GM18907 (cell line): ENCODE data around the gene PDE1C.

ENCODE experiments used
- ATAC-seq: cut with Tn5 transposase; IDR thresholded peaks from one replicate; pipeline ENCODE4 v1.9.1; 2021; ENCODE audit warnings: mild to moderate bottlenecking, moderate library complexity; ENCODE audit not compliant: unreplicated experiment

PDE1C gene

DNA sequence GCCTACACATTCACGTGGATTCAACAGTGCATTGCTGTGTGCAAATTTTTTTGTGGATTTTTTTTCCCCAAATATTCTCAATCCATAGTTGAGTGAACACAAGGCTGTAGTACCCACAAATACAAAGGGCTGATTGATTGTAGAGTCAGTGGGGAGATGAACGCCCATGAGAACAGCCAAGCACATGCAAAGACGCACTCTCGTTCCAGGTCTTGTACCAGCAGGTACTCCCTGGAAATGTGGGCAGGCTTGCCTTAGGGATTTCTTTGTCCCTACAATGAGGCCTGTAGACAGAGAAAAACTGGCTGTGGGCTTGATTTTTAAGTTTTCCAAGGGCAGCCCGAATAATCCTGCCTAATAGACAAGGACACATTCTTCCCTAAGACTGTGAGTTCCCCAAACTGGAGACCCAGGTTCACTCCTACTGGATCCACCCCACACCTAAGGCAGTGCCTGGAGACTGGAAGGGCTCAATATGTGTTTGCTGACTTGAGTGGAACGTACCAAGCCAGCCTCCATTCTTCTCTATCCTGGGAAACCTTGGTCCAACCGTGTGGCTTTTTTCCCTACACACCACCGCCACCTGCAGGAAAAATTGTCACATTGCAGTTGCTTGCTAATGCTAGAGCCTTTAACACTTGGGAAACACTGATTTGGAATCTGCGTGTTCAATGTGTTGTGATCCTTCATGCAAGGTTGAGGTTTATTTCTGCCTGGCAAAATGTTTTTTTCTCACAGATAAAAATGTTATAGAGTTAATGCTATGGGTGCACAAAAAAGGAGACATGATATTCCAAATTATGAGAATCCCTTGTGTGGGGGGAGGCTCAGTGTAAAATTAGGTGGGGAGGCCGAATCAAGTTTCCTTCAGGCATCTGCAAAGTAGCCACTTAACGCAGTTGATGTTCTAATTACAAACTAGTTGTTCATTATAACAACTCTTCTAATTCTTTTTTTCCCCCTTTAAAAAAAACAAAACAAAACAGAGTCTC is 333.9 kb downstream of the PDE1C start:
- no peak for ATAC-seq

DNA sequence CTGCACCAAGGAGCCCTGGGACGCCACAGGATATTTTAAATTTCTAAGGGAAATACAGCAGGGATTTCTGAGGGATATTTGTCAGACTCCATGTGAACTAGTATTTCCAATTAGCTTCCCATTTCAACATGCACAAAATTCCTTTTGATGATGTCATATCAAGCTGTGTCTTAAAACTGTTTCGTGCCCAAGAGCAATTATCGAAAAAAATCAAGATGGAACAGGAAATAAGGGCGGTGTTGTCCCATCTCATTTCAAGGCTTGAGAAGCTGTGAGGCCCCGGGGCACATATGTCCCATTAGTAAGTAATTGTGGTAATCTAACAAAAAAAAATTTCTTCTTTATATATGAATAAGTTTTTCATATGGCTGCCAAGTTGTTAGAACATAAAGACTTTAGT is 335.8 kb downstream of the PDE1C start:
- ATAC-seq, result no peak

DNA sequence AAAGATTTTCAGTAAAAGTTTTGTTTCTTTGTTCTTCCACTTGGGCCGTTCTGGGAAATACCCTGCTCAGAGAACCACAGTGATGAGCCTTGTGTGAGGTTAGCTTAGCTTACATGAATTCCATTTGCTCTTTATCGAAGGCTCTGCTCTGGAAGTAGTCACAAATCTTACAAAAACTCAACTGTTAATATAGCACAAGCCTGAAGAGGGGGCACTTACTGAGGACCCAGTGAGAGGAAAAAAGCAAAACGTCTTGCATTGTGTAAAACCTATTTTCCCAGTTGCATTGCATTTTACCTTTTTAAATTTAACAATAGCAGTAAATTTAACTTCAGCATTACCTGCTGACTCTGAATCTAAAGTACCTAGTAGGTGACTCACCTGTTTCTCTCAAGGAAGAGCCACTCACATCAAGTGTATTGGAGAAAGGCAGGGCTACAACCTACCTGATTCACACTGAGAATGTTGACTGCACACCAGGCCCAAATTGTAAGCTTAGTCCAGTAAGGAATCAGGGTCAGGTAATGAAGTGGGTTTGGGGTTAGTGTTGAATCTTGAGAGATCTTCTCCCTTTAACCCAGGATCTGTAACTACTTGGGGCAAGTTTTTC is 340.9 kb downstream of the PDE1C start:
- ATAC-seq, result no peak

DNA sequence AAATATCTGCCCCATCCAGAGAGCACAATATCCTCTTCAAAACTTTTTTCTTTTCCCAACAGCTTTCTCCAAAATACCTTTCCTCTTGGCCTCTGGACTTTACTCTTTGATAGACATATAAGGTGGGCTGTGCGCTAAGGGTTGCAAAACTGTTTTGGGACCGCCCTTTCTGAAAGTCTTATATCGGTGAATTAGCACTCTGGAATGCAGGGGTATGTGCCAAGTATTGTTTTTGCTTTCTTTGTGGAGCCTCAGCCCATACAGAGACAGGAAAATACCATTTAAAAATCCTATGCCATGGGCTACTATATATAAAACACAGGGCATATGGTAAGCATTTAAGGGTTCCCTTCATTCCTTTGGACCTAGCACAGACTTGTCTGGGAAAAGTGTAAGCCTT is 345.5 kb downstream of the PDE1C start:
- no peak for ATAC-seq

DNA sequence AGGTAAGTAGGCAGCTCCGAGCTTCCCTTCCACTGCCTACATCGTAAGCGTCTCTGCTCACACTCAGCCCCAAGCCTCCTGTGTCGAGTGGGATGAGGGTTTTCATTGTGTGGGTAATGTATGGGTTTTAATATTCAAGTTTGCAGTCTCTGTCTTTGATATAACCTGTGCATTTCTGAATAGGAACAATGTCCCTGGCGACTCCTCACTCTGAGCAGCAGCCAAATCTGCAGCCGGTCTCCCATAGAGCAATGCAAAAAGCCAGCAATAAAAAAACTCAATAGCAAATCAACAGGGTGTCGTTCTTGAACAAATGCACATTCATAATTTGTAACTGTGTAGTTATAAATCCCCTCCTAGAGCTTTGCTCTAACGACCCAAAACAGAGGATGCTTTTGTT is 349.8 kb downstream of the PDE1C start:
- ATAC-seq, result no peak

DNA sequence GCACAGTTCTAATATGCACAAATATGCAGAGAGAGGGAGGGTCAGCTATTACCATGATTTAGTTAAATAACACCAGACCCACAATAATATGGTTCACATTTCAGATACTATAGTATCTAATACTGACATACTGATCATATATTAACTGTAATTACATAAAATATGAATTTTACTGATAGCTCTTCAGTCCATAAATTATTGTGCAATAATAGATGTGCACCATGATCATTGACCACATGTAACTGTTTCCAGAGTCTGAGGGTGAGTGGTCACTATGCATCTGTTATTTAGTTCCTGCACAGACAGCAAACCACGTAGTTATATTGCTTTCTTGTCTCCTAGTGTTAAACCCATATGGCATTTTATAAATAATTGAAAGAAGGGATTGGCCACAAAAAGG is 353.9 kb downstream of the PDE1C start:
- ATAC-seq, result no peak

DNA sequence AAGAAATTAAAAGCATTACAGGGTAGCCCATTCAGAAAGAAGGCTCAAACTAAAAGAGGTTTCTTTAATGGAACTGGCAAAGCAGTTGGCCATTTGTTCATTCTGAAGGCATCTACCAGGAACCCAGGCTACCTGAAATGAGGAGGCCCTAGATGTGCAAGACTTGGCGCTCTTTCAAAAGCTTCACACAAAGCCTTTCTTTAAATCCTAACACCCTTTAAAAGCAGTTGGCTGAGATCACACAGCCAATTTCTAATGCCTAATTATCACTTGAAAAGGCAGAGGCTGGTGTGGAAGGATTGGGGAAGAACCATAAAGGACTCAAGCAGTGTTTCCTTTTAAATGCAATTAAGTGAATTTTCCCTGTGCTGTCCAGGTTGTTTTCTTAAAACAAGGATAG is 360.0 kb downstream of the PDE1C start:
- ATAC-seq, result no peak

DNA sequence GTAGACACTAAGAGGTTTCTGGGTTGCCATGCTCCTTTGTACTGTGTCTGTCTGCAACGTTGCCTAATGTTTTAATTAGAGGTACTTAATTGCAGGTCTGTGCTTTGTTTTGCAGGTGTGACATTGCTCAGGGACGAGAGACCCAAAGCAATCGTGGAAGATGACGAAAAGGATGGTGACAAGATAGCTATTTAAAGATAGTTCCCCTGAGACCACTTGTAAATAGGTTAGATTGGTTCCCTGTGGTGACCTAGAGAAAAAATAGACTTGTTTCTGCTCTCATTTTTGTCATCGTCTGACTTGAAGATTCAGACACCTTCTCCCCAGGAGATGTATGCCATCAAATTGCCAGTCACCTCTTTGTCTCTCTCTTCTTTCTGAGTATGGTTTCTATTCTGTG is 363.1 kb downstream of the PDE1C start:
- no peak for ATAC-seq

DNA sequence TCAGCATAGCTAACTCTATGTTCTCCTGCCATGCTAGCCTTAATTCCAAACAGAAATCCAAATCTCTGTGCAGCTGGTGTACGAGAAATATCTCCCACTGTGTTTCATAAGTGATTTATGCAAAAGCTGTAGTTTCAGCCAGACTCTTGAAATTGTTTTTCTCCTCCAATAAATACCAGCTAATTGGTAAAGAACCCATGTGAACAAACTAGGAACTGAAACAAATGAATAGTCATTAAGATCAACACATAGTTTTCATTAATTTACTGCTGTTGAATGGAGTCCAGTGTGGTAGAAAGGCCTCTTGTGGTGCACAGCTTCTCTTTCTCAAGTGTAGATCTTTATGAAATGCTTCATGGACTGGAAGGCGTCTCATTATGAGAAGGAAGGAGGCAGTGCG is 364.8 kb downstream of the PDE1C start:
- no peak for ATAC-seq

DNA sequence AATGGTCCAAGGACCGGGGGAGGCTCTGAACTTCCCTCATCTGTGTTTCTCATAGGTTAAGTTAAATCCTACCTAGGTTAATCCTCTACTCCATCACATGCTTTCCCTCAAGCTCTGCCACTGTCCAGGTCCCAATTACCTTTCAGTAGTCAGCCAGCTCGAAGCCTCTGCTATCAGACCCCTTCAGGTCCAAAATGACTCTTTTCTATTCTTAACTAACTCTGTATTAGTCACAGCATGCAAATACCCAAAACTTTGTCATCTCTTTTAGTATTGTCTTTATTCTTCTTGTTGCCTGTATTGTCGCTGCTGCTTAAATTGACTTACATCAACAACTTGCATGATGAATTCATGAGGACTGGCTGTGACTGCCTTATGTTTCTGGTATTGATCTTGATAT is 367.9 kb downstream of the PDE1C start:
- ATAC-seq, result no peak
